Measurements from ENCODE around the gene MAEA.

- TF ChIP-seq CTCF (IDR thresholded peaks at IDR 0.05) (no peak), POLR2A (IDR thresholded peaks at IDR 0.05) (no peak), EP300 (IDR thresholded peaks at IDR 0.05) (no peak)
Measured at GRCh38 chr4:1359144-1359501, 69.4 kb downstream of the MAEA start.

Measured in tibial nerve (tissue), 4 donors.